ENCODE data around the gene SURF2. TPM values are rescaled to one million over a fixed set of nuclear protein-coding genes. Genes with fewer than 3 reads are reported as not detected.
A peak's percentile ranks its signal among the peaks of the same experiment; 100 is the strongest.

Gene SURF2
- total RNA-seq, 2 experiments from 2014 or later = 19.0 to 19.7 TPM

DNA sequence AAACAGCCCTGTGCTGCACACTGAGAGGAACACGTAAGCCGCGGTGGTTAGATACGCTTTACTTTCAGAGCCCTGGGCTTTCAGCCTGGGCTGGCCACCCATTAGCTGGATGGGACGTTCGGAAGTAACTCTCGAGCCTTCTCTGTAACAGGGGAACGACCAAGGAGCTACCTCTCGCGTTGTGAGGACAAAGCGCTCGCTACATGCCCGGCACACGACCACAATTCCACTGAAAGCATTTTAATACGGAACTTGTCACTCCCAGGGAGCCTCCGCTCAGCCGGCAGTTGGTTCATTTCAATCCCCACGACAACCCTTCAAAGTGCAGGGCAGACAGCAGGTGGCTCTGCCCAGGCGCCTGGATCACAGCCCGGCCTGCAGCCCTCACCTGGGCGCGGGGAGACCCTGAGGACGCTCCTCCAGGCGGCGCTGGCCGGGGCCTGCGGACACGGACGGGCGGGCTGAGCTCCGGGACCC lies 431 bp upstream of the SURF2 start:
- Histone ChIP-seq H3K79me2 (ENCODE audit: insufficient read depth, low read depth, low read length) (peaks cover 8% of the 10 kb centered on the region; the same call in 1 of the 2 replicates), H3K36me3 (ENCODE audit: insufficient read depth, low read length) (peaks cover 59% of the 10 kb centered on the region), H3K4me1 (ENCODE audit: insufficient read depth, low read length, poor library complexity, severe bottlenecking) (peaks cover 38% of the 10 kb centered on the region), H3K4me2 (ENCODE audit: low read length) (peak overlapping the region; percentile 80), H3K4me3 (ENCODE audit: low read depth, low read length, poor library complexity, severe bottlenecking) (peak overlapping the region; percentile 78), H4K20me1 (ENCODE audit: insufficient read depth, low read length) (no peaks in the 10 kb centered on the region), H3K9me3 (ENCODE audit: low read length) (no peaks in the 10 kb centered on the region), H3K27ac (ENCODE audit: low read depth, low read length, poor library complexity, severe bottlenecking) (peak overlapping the region; percentile 52), H2AFZ (ENCODE audit: low read length) (no peak overlapping the region), H3K9me2 (ENCODE audit: insufficient read depth, low read length) (no peaks in the 10 kb centered on the region)
- intact Hi-C loops (cut with micrococcal nuclease; ENCODE audit: unreplicated experiment) = loop anchor here (1.0 to 5.0 kb wide), 2 partner anchors 20 to 106 kb away; partner anchors contain the start of genes STKLD1 and SURF4
- ChIA-PET POLR2A (interaction anchor here (0.7 to 1.4 kb wide), 3 partner anchors 16 to 696 kb away, joined by 3 to 6 read pairs (median 3); no protein-coding TSS in a partner anchor), CTCF (ENCODE audit: unreplicated experiment) (no interaction called here)
- no peak for TF ChIP-seq EZH2phosphoT487 (IDR thresholded peaks at IDR 0.05; ENCODE audit: borderline replicate concordance, low read depth, low read length)
- 0 out of 2 replicates have a peak, but pooled peaks have one; percentile 22 for TF ChIP-seq CTCF (conservative IDR thresholded peaks at IDR 0.05; ENCODE audit: low read length)
- DNase-seq (ENCODE audit: low spot score) = peak; percentile 62
- TSS peak; percentile 51 for BruUV-seq (replicated peaks)

- Histone ChIP-seq H3K79me2 (ENCODE audit: insufficient read depth, low read depth, low read length) (peaks cover 8% of the 10 kb centered on the region; the same call in 1 of the 2 replicates), H3K4me1 (ENCODE audit: insufficient read depth, low read length, poor library complexity, severe bottlenecking) (peaks cover 35% of the 10 kb centered on the region), H3K4me2 (ENCODE audit: low read length) (peak overlapping the region; percentile 91), H3K27ac (ENCODE audit: low read depth, low read length, poor library complexity, severe bottlenecking) (no peak overlapping the region), H3K9me3 (ENCODE audit: low read length) (no peaks in the 10 kb centered on the region), H3K4me3 (ENCODE audit: low read depth, low read length, poor library complexity, severe bottlenecking) (peak overlapping the region; percentile 78), H3K9me2 (ENCODE audit: insufficient read depth, low read length) (no peaks in the 10 kb centered on the region), H4K20me1 (ENCODE audit: insufficient read depth, low read length) (no peaks in the 10 kb centered on the region), H2AFZ (ENCODE audit: low read length) (no peak overlapping the region), H3K36me3 (ENCODE audit: insufficient read depth, low read length) (peaks cover 59% of the 10 kb centered on the region)
- TF ChIP-seq EZH2phosphoT487 (IDR thresholded peaks at IDR 0.05; ENCODE audit: borderline replicate concordance, low read depth, low read length) (no peak), CTCF (conservative IDR thresholded peaks at IDR 0.05; ENCODE audit: low read length) (no peak)
- intact Hi-C loops (cut with micrococcal nuclease; ENCODE audit: unreplicated experiment) = loop anchor here (5.0 kb wide), 1 partner anchor 105 kb away; no protein-coding TSS in a partner anchor
- no peak for DNase-seq (ENCODE audit: low spot score)
- POLR2A ChIA-PET = interaction anchor here (1.0 kb wide), 1 partner anchor 23 kb away, joined by 10 read pairs; no protein-coding TSS in a partner anchor
- BruUV-seq (replicated peaks) = no TSS peak
- CTCF ChIA-PET (ENCODE audit: unreplicated experiment) = interaction anchor here (1.1 kb wide), 1 partner anchor 17 kb away, joined by 3 read pairs; no protein-coding TSS in a partner anchor
Measured at GRCh38 chr9:133357656-133358055, 1.3 kb downstream of the SURF2 start.
